Epithelial cell of proximal tubule (primary cell): ENCODE measurements around the gene CFAP299. TPM values are rescaled to one million over a fixed set of nuclear protein-coding genes. Genes with fewer than 3 reads are reported as not detected.
A peak's percentile ranks its signal among the peaks of the same experiment; 100 is the strongest.

ENCODE experiments used
- DNase-seq: peaks from one replicate; pipeline ENCODE4 v3.0.0-alpha.2; 2011; ENCODE audit warnings: low read depth
- H3K4me3 ChIP-seq: 2 replicates; pipeline ENCODE4 v1.5.1; 2011; ENCODE audit warnings: low read depth, mild to moderate bottlenecking, low read length
- CTCF ChIP-seq: conservative IDR thresholded peaks from 2 replicates; pipeline ENCODE4 v1.5.1; 2012; ENCODE audit warnings: low read depth, mild to moderate bottlenecking, low read length
- total RNA-seq: library from RNA; depleted of rRNA; stranded (reverse); fragments of >200 nt; gene quantifications from 2 replicates; pipeline ENCODE4 v1.2.3, GENCODE V29; 2015

Gene CFAP299
- total RNA-seq, 1 donor from 2014 or later, result not detected

- H3K4me3 ChIP-seq, result no peak overlapping the region
- no peak for DNase-seq
- peak; percentile 26 for TF ChIP-seq CTCF
Measured at GRCh38 chr4:80592950-80593349, 257.4 kb downstream of the CFAP299 start.

GRCh38 chr4:80594701-80595100 lies 259.2 kb downstream of the CFAP299 start:
- H3K4me3 ChIP-seq, result no peak overlapping the region
- peak; percentile 63 for DNase-seq
- no peak for TF ChIP-seq CTCF

GRCh38 chr4:80608281-80608980 lies 272.9 kb downstream of the CFAP299 start:
- no peak overlapping the region for H3K4me3 ChIP-seq
- TF ChIP-seq CTCF, result no peak
- no peak for DNase-seq

GRCh38 chr4:80610199-80610598 lies 274.7 kb downstream of the CFAP299 start:
- TF ChIP-seq CTCF, result no peak
- DNase-seq, result no peak
- H3K4me3 ChIP-seq, result no peak overlapping the region

- no peak for DNase-seq
Measured at GRCh38 chr4:80610845-80611677, 275.5 kb downstream of the CFAP299 start.

GRCh38 chr4:80611678-80611979 lies 276.1 kb downstream of the CFAP299 start:
- H3K4me3 ChIP-seq, result no peak overlapping the region
- no peak for TF ChIP-seq CTCF
- DNase-seq, result no peak

More at GRCh38 chr4:80610845-80611677, 275.5 kb downstream of the CFAP299 start:
- TF ChIP-seq CTCF, result no peak
- H3K4me3 ChIP-seq, result no peak overlapping the region
